ENCODE data around the gene C1orf216.

Gene C1orf216

GRCh38 chr1:35666916-35667315 lies 51.8 kb downstream of the C1orf216 start:
- TF ChIP-seq MYC (IDR thresholded peaks at IDR 0.05; ENCODE audit: low read depth, low read length) = no peak
- TF ChIP-seq CTCF (IDR thresholded peaks at IDR 0.05; ENCODE audit: low read depth, low read length) = no peak
- no peak for TF ChIP-seq POLR2A (IDR thresholded peaks at IDR 0.05; ENCODE audit: extremely low read depth, insufficient read length)
- no peak for TF ChIP-seq MAX (IDR thresholded peaks at IDR 0.05; ENCODE audit: low read depth, low read length)
- no peak overlapping the region for H3K4me3 ChIP-seq (ENCODE audit: low read depth, low read length)
- DNase-seq (ENCODE audit: low read depth) = no peak

- no peak overlapping the region for H3K4me3 ChIP-seq (ENCODE audit: low read depth, low read length)
- DNase-seq (ENCODE audit: low read depth) = no peak
- TF ChIP-seq MYC (IDR thresholded peaks at IDR 0.05; ENCODE audit: low read depth, low read length) (no peak), POLR2A (IDR thresholded peaks at IDR 0.05; ENCODE audit: extremely low read depth, insufficient read length) (no peak), MAX (IDR thresholded peaks at IDR 0.05; ENCODE audit: low read depth, low read length) (no peak), CTCF (IDR thresholded peaks at IDR 0.05; ENCODE audit: low read depth, low read length) (no peak)
Observed at GRCh38 chr1:35666216-35666615, 52.5 kb downstream of the C1orf216 start.
